ENCODE results near the gene RAB11A.

- TF ChIP-seq, protein P1, sequence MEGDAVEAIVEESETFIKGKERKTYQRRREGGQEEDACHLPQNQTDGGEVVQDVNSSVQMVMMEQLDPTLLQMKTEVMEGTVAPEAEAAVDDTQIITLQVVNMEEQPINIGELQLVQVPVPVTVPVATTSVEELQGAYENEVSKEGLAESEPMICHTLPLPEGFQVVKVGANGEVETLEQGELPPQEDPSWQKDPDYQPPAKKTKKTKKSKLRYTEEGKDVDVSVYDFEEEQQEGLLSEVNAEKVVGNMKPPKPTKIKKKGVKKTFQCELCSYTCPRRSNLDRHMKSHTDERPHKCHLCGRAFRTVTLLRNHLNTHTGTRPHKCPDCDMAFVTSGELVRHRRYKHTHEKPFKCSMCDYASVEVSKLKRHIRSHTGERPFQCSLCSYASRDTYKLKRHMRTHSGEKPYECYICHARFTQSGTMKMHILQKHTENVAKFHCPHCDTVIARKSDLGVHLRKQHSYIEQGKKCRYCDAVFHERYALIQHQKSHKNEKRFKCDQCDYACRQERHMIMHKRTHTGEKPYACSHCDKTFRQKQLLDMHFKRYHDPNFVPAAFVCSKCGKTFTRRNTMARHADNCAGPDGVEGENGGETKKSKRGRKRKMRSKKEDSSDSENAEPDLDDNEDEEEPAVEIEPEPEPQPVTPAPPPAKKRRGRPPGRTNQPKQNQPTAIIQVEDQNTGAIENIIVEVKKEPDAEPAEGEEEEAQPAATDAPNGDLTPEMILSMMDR (conservative IDR thresholded peaks at IDR 0.05; ENCODE audit: low read length), result no peak
- TF ChIP-seq EZH2phosphoT487 (IDR thresholded peaks at IDR 0.05; ENCODE audit: borderline replicate concordance), result no peak
Observed at GRCh38 chr15:65839354-65839901, 29.9 kb upstream of the RAB11A start.
